Mesenchymal stem cell (in vitro differentiated cells and primary cell): ENCODE results near the gene HNF1B.

Experiments
- DNase-seq: peaks from one replicate; pipeline ENCODE4 v3.0.0-alpha.2; 2013
- H2AFZ ChIP-seq: one replicate; pipeline ENCODE4 v1.6.1; 2013; ENCODE audit warnings: low read depth, mild to moderate bottlenecking, control low read depth, inconsistent platforms, low read length, moderate library complexity
- H2AK5ac ChIP-seq: 2 replicates; pipeline ENCODE4 v1.6.1; 2013; ENCODE audit warnings: low read length, moderate library complexity, mild to moderate bottlenecking, inconsistent platforms; ENCODE audit not compliant: severe bottlenecking
- H2BK120ac ChIP-seq: one replicate; pipeline ENCODE4 v1.6.1; 2013; ENCODE audit warnings: low read depth, mild to moderate bottlenecking, inconsistent platforms, low read length, moderate library complexity
- H2BK12ac ChIP-seq, 2 experiments: one replicate each; pipeline ENCODE4 v1.6.1; 2013; ENCODE audit warnings: inconsistent platforms in 2 of 2, low read length in 2 of 2, mild to moderate bottlenecking in 2 of 2, moderate library complexity in 2 of 2, control low read depth in 1 of 2
- H2BK15ac ChIP-seq: one replicate; pipeline ENCODE4 v1.6.1; 2013; ENCODE audit warnings: mild to moderate bottlenecking, low read depth, inconsistent platforms; ENCODE audit not compliant: poor library complexity, severe bottlenecking
- H2BK5ac ChIP-seq: 2 replicates; pipeline ENCODE4 v1.6.1; 2013; ENCODE audit warnings: low read depth, mild to moderate bottlenecking, low read length, control low read depth, inconsistent platforms; ENCODE audit not compliant: poor library complexity, severe bottlenecking
- H3K14ac ChIP-seq, 2 experiments: one replicate each; pipeline ENCODE4 v1.6.1; 2013; ENCODE audit warnings: inconsistent platforms in 2 of 2, low read length in 2 of 2, control low read depth in 1 of 2, mild to moderate bottlenecking in 1 of 2, moderate library complexity in 1 of 2
- H3K18ac ChIP-seq, 2 experiments: one replicate each; pipeline ENCODE4 v1.6.1; 2013; ENCODE audit warnings: inconsistent platforms in 2 of 2, low read length in 2 of 2, control low read depth in 1 of 2, low read depth in 1 of 2, mild to moderate bottlenecking in 1 of 2
- H3K23ac ChIP-seq, 2 experiments: one replicate each; pipeline ENCODE4 v1.6.1; 2013; ENCODE audit warnings: inconsistent platforms in 2 of 2, low read length in 2 of 2, mild to moderate bottlenecking in 2 of 2, moderate library complexity in 2 of 2, control low read depth in 1 of 2
- H3K27ac ChIP-seq: 2 replicates; pipeline ENCODE4 v1.5.1; 2013; ENCODE audit warnings: mild to moderate bottlenecking, moderate library complexity, low read length, control low read depth, inconsistent platforms; ENCODE audit not compliant: poor library complexity, severe bottlenecking
- H3K27me3 ChIP-seq, 2 experiments: 2 replicates each; pipeline versions ENCODE4 v1.6.1 to v1.7.0; 2013; ENCODE audit warnings: low read length in 2 of 2, mild to moderate bottlenecking in 2 of 2, moderate library complexity in 2 of 2, control low read depth in 1 of 2, inconsistent platforms in 1 of 2; ENCODE audit not compliant: control insufficient read depth in 1 of 2, insufficient read depth in 1 of 2
- H3K36me3 ChIP-seq, 2 experiments: 2 replicates each; pipeline versions ENCODE4 v1.6.1 to v1.7.0; 2013; ENCODE audit warnings: low read length in 2 of 2, control low read depth in 1 of 2, inconsistent platforms in 1 of 2, low read depth in 1 of 2, mild to moderate bottlenecking in 1 of 2; ENCODE audit not compliant: insufficient read depth in 2 of 2, control insufficient read depth in 1 of 2
- H3K4ac ChIP-seq, 2 experiments: one replicate each; pipeline ENCODE4 v1.6.1; 2013; ENCODE audit warnings: inconsistent platforms in 2 of 2, low read length in 2 of 2, mild to moderate bottlenecking in 2 of 2, moderate library complexity in 2 of 2, control low read depth in 1 of 2, low read depth in 1 of 2
- H3K4me1 ChIP-seq: 2 replicates; pipeline ENCODE4 v1.6.1; 2013; ENCODE audit warnings: low read depth, low read length, control low read depth; ENCODE audit not compliant: control insufficient read depth, insufficient read depth
- H3K4me2 ChIP-seq: 2 replicates; pipeline ENCODE4 v1.6.1; 2013; ENCODE audit warnings: low read length, mild to moderate bottlenecking, inconsistent platforms; ENCODE audit not compliant: poor library complexity, severe bottlenecking
- H3K4me3 ChIP-seq, 2 experiments: 2 replicates each; pipeline versions ENCODE4 v1.5.1 to v1.7.0; 2013; ENCODE audit warnings: low read length in 2 of 2, mild to moderate bottlenecking in 2 of 2, control low read depth in 1 of 2, low read depth in 1 of 2; ENCODE audit not compliant: insufficient read depth in 1 of 2
- H3K79me1 ChIP-seq: replicated peaks from 2 replicates; pipeline ENCODE4 v1.6.1; 2013; ENCODE audit warnings: mild to moderate bottlenecking, control low read depth, low read length, inconsistent platforms; ENCODE audit not compliant: poor library complexity, severe bottlenecking
- H3K9ac ChIP-seq: 2 replicates; pipeline ENCODE4 v1.7.0; 2013; ENCODE audit warnings: mild to moderate bottlenecking, low read length, moderate library complexity
- H3K9me3 ChIP-seq: 2 replicates; pipeline ENCODE4 v1.7.0; 2013; ENCODE audit warnings: mild to moderate bottlenecking, low read length; ENCODE audit not compliant: control insufficient read depth
- H4K8ac ChIP-seq: one replicate; pipeline ENCODE4 v1.6.1; 2013; ENCODE audit warnings: inconsistent platforms, mild to moderate bottlenecking, low read length, moderate library complexity
- H4K91ac ChIP-seq: one replicate; pipeline ENCODE4 v1.6.1; 2013; ENCODE audit warnings: mild to moderate bottlenecking, low read length, inconsistent platforms
- WGBS: methylation state at CpG from one replicate; pipeline ENCODE4 v1.1.7; 2013; ENCODE audit warnings: mixed read lengths; 5-methylcytosine and 5-hydroxymethylcytosine counted together

The HNF1B gene

GRCh38 chr17:37708008-37708615 is 36.7 kb downstream of the HNF1B start:
- H2AFZ ChIP-seq: no peak overlapping the region
- no peak overlapping the region for H3K4me3 ChIP-seq
- no peaks in the 10 kb centered on the region for H3K9me3 ChIP-seq
- no peak for DNase-seq
- no peak overlapping the region for H4K8ac ChIP-seq
- H3K14ac ChIP-seq: no peak overlapping the region
- peaks cover 30% of the 10 kb centered on the region for H3K4me1 ChIP-seq
- no peak overlapping the region for H3K18ac ChIP-seq
- H3K36me3 ChIP-seq: peaks cover 0 to 53% of the 10 kb centered on the region in 2 experiments
- no peak overlapping the region for H2BK15ac ChIP-seq
- H2BK5ac ChIP-seq: no peak overlapping the region
- peak overlapping the region; percentile 70 for H3K27ac ChIP-seq
- no peak overlapping the region for H2BK120ac ChIP-seq
- H4K91ac ChIP-seq: no peak overlapping the region
- H3K23ac ChIP-seq: no peak overlapping the region
- no peak overlapping the region for H3K4me2 ChIP-seq
- H3K4ac ChIP-seq: no peak overlapping the region
- 94% methylated on average over 6 of the region's 7 CpGs for WGBS
- no peak overlapping the region for H2BK12ac ChIP-seq
- peaks cover 0 to 85% of the 10 kb centered on the region in 2 experiments for H3K27me3 ChIP-seq
- H2AK5ac ChIP-seq: peak overlapping the region; percentile 27
- no peak overlapping the region for H3K9ac ChIP-seq
- H3K79me1 ChIP-seq: peaks cover 3% of the 10 kb centered on the region

- H3K18ac ChIP-seq: no peak overlapping the region
- H3K27ac ChIP-seq: peak overlapping the region; percentile 13
Observed at GRCh38 chr17:37706446-37706845, 38.4 kb downstream of the HNF1B start.

GRCh38 chr17:37702598-37702997 is 42.3 kb downstream of the HNF1B start:
- Histone ChIP-seq H3K4me2 (no peak overlapping the region), H4K8ac (no peak overlapping the region), H2BK12ac (no peak overlapping the region), H3K4me1 (peaks cover 26% of the 10 kb centered on the region), H2BK5ac (no peak overlapping the region), H3K9me3 (no peaks in the 10 kb centered on the region), H2BK120ac (no peak overlapping the region), H3K79me1 (peaks cover 4% of the 10 kb centered on the region), H3K36me3 (peaks cover 0 to 57% of the 10 kb centered on the region in 2 experiments), H3K4ac (no peak overlapping the region), H3K4me3 (no peak overlapping the region), H3K27me3 (peaks cover 0 to 42% of the 10 kb centered on the region in 2 experiments), H4K91ac (no peak overlapping the region), H2AK5ac (peak overlapping the region; percentile 23), H2BK15ac (no peak overlapping the region), H3K23ac (no peak overlapping the region), H2AFZ (no peak overlapping the region), H3K14ac (no peak overlapping the region), H3K18ac (no peak overlapping the region), H3K9ac (peak overlapping the region; percentile 25), H3K27ac (peak overlapping the region; percentile 79)
- DNase-seq: peak; percentile 20

More at GRCh38 chr17:37706446-37706845, 38.4 kb downstream of the HNF1B start:
- Histone ChIP-seq H3K4me3 (no peak overlapping the region), H2AK5ac (no peak overlapping the region), H4K91ac (no peak overlapping the region), H4K8ac (no peak overlapping the region), H3K14ac (no peak overlapping the region), H2AFZ (no peak overlapping the region), H3K9me3 (no peaks in the 10 kb centered on the region), H2BK5ac (no peak overlapping the region), H3K79me1 (peaks cover 1% of the 10 kb centered on the region), H3K4me2 (no peak overlapping the region), H2BK120ac (no peak overlapping the region), H2BK15ac (no peak overlapping the region), H3K4ac (no peak overlapping the region), H3K36me3 (peaks cover 0 to 57% of the 10 kb centered on the region in 2 experiments), H2BK12ac (no peak overlapping the region), H3K4me1 (peaks cover 30% of the 10 kb centered on the region), H3K23ac (no peak overlapping the region), H3K9ac (no peak overlapping the region), H3K27me3 (peaks cover 0 to 71% of the 10 kb centered on the region in 2 experiments)
- 83% methylated on average over 1 of the region's 2 CpGs for WGBS
- no peak for DNase-seq

GRCh38 chr17:37701496-37701898 is 43.4 kb downstream of the HNF1B start:
- WGBS: 79% methylated on average over 4 of the region's 5 CpGs
- Histone ChIP-seq H4K91ac (no peak overlapping the region), H3K4ac (no peak overlapping the region), H2BK5ac (no peak overlapping the region), H3K23ac (no peak overlapping the region), H3K27ac (peak overlapping the region; percentile 79), H3K14ac (no peak overlapping the region), H2BK120ac (no peak overlapping the region), H3K27me3 (peaks cover 0 to 46% of the 10 kb centered on the region in 2 experiments), H3K4me1 (peaks cover 26% of the 10 kb centered on the region), H3K4me3 (no peak overlapping the region), H2AK5ac (no peak overlapping the region), H2BK12ac (no peak overlapping the region), H3K4me2 (no peak overlapping the region), H3K36me3 (peaks cover 0 to 59% of the 10 kb centered on the region in 2 experiments), H2BK15ac (no peak overlapping the region), H3K79me1 (peaks cover 7% of the 10 kb centered on the region), H3K9ac (no peak overlapping the region), H3K9me3 (no peaks in the 10 kb centered on the region), H2AFZ (no peak overlapping the region), H3K18ac (no peak overlapping the region), H4K8ac (no peak overlapping the region)
- DNase-seq: no peak
